Prostate gland (tissue), 2 donors: ENCODE results near the gene PPCDC.

Source experiments
- POLR2A ChIP-seq: fragments of 450-650 bp; IDR thresholded peaks from one replicate; pipeline ENCODE4 v1.6.1; 2016; ENCODE audit warnings: antibody characterized with exemption, mild to moderate bottlenecking
- POLR2AphosphoS5 ChIP-seq: sonication (generic); formaldehyde crosslinking; IDR thresholded peaks from one replicate; pipeline ENCODE4 v1.6.1; 2017; ENCODE audit warnings: antibody characterized with exemption
- TF ChIP-seq, protein P1 (sequence below), 4 experiments: fragments of 200-600 bp in 2 of 4; fragments of 450-650 bp in 2 of 4; sonication (generic) in 2 of 4; IDR thresholded peaks; 1 replicate in 3 of 4; 2 replicates in 1 of 4; pipeline ENCODE4 v1.5.1; 2016 to 2019; ENCODE audit warnings: antibody characterized with exemption in 4 of 4, mild to moderate bottlenecking in 2 of 4, moderate library complexity in 2 of 4

DNA sequence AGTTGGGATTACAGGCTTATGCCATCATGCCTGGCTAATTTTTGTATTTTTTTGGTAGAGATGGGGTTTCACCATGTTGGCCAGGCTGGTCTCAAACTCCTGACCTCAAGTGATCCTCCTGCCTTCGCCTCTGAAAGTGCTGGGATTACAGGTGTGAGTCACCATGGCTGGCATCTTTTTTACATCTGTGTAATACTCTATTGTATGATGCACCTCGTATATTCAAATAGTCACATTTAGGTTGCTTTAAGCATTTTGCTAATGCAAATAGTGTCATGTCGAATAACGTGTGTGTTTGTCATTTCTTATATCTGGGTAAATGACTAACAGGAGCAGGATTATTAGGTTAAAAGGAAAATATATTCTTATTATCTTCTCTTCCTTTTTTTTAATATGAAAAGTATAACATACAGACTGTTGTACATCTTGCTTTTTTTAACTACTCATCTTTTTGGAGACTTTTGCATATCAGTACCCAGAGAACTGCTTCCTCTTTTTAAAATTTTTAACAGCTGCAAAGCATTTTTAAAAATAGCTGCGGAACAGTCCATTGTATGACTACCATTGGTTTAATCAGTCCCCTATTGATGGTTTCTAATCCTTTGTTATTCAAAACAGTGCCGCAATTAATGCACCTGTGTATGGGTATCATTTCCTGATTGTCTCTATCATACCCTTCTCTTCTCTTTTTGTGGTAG, 14.6 kb upstream of the PPCDC start:
- TF ChIP-seq, protein P1, sequence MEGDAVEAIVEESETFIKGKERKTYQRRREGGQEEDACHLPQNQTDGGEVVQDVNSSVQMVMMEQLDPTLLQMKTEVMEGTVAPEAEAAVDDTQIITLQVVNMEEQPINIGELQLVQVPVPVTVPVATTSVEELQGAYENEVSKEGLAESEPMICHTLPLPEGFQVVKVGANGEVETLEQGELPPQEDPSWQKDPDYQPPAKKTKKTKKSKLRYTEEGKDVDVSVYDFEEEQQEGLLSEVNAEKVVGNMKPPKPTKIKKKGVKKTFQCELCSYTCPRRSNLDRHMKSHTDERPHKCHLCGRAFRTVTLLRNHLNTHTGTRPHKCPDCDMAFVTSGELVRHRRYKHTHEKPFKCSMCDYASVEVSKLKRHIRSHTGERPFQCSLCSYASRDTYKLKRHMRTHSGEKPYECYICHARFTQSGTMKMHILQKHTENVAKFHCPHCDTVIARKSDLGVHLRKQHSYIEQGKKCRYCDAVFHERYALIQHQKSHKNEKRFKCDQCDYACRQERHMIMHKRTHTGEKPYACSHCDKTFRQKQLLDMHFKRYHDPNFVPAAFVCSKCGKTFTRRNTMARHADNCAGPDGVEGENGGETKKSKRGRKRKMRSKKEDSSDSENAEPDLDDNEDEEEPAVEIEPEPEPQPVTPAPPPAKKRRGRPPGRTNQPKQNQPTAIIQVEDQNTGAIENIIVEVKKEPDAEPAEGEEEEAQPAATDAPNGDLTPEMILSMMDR (IDR thresholded peaks at IDR 0.05), result no peak
- no peak for TF ChIP-seq POLR2A
- TF ChIP-seq POLR2AphosphoS5, result no peak
